ENCODE measurements around the gene PHLDA2. TPM values are rescaled to one million over a fixed set of nuclear protein-coding genes. Genes with fewer than 3 reads are reported as not detected.

Gene PHLDA2
- total and polyA plus RNA-seq, 9 of the 15 experiments (the other 6 are each of a cell fraction or from before 2014, with no cell fraction given) = 0.43 to 42.4 (median 4.7) TPM

DNA sequence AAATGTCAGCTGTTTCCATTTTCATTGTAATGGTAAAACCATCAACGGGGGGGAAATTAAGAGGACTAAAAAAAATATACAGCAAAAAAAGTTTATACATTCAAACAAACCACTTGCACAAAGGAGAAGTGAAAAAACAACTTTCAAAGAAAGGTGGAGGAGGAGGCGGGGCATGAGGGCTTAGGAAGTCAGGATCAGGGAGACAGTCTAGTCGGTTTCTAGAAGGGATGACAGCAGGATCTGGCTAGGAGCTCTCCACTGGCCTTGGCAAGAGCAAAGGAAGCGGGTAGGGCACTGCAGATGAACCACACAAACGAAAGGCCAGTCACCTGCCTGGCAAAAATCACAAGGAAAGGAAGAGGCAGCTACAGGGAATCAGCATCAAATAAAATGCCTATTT, 31.9 kb upstream of the PHLDA2 start (continued):
- no peak for TF ChIP-seq CHD7 (IDR thresholded peaks at IDR 0.05; ENCODE audit: low read depth, low read length)
- no peak for TF ChIP-seq ZNF778 (CRISPR knock-in tag; IDR thresholded peaks at IDR 0.05)

All from K562 (cell line).